GM21367 (cell line): Measurements from ENCODE around the gene GRID1.

Experiments used
- ATAC-seq: cut with Tn5 transposase; IDR thresholded peaks from one replicate; pipeline ENCODE4 v1.9.1; 2021; ENCODE audit not compliant: unreplicated experiment

The GRID1 gene

DNA sequence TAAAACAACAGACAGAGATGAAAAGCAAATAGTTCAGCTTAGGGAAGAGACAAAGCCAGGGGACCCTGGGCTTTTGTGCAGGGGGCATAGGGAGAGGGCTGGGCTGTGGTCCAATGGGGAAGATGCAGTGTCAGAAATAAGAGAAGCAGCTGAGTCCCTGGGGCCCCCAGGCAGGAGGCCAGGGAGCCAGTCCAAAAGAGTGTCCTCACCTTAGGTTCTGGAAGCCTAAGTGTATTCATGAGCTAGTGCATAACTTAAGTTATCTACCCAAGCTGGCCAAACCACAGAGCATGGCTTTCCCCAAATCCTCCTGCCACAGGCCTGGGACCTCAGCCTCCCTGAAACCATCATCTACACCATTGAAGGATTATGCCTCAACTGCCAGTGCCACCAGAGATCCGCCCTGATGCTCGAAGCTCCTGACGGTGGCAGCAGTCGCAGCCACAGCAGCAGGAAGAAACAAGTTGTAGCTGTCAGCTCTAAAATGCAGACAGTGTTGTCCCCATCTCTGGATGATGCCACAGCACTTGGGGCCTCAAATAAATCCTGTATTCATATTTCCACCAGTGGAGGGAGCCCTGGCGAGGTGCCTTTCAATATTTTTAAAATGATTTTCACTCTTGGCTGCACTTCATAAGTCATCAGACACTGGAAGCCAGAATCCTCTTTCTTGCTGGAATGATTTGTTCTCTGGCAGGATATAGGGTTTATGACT lies 574.6 kb downstream of the GRID1 start:
- ATAC-seq: no peak

DNA sequence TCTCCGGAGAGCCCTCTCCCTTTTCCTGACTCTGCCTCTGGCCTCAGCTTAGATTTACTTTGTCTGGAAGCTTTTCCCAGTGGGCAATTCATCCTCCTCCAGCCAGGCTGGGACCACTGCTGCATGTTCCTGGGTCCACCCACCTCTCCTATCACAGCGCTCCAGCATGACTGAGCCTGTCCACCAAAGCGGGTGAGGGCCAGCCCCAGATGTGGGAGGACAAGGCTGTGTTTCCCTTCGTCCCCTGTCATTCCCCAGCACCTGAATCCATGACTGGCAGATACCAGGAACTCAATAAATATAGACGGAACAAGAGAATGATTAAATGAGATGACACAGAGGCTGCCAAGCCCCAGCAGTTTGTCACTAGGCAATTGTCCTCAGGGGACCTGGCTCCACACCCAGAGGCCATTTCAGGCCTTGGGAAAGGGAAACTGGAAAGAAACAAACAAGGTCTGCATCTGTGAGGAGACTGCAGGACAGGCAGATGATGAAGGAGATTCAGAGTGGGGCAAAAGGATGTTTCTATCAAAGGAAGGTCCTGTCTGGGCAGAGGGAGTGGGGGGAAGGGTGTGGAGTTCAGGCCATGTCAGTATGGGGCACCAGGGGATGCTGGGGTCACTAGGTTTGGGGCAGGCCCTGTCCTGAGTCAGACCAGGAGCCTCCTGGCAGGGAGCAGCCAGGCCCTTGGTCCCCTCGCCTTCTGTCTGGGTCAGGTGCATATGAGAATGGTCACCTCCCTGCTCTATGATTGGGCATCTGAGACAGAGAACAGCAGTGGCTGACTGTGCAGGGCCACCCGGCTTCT lies 576.4 kb downstream of the GRID1 start:
- ATAC-seq: no peak

GRCh38 chr10:85789125-85789524 lies 577.5 kb downstream of the GRID1 start:
- ATAC-seq: no peak

- no peak for ATAC-seq
Measured at GRCh38 chr10:85788570-85788969, 578.0 kb downstream of the GRID1 start.

DNA sequence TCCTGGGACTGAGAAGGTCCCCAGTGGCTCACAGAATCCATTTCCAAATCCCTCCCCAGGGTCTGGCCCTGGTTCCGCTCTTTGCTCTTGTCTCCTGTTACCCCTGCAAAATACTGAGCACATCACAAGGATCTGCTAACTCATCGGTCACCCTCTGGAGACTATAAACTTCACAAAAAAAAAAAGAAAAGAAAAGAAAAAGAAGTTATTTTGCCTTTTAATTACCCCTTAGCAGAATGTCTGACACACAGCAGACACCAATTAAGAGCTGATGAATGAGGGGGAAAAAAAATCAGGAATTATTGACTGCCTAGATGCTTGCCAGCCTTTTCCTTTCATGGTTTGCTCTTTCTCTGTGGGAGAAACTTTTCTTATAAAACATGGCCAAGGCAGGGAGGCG lies 578.7 kb downstream of the GRID1 start:
- no peak for ATAC-seq

GRCh38 chr10:85787393-85787792 lies 579.2 kb downstream of the GRID1 start:
- ATAC-seq: no peak

DNA sequence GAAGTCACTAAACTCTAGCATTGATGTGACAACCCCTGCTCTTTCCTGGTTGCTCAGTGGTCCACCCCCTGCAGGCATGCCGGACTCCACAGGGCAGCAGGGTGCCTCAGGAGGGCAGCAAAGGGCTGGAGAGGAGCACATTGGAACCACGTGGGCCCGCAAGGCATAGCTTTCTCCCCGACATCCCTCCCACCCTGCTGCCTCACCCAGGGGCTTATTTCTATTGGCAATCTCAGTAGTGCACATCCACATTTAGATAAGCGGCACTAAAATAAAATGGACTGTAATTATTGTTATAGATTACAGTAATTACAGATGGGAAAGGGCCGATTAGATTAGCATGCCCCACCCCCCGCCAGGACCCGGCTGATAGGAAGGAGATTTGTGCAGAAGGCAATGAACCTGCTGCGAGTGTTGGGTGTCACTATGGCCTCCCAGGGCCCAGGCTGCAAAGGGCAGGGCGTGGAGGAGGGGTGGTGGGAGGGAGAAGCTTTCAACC lies 580.1 kb downstream of the GRID1 start:
- no peak for ATAC-seq

DNA sequence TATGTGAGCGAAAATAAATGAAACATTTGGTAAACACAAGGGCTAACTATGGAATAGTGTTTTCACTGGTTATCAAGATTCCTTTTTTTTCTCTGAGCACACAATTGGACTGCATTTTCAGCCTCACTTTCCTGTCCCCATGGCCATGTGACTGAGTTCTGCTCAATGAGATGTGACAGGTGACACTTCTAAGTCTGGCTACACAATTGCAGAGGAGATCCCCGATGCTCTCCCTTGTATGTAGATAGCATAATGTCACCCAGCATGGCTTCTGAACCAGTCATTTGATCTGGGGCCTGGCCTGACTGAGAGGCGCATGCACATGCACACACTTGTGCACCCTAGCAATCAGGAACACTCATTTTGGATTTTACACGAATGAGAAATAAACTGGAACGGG lies 581.8 kb downstream of the GRID1 start:
- no peak for ATAC-seq

- ATAC-seq: no peak
Measured at GRCh38 chr10:85781404-85781803, 585.2 kb downstream of the GRID1 start.

- ATAC-seq: no peak
Measured at GRCh38 chr10:85778074-85778473, 588.5 kb downstream of the GRID1 start.

- ATAC-seq: no peak
Measured at GRCh38 chr10:85767891-85768290, 598.7 kb downstream of the GRID1 start.

GRCh38 chr10:85764108-85764507 lies 602.5 kb downstream of the GRID1 start:
- ATAC-seq: no peak

- ATAC-seq: no peak
Measured at GRCh38 chr10:85761906-85762445, 604.6 kb downstream of the GRID1 start.

GRCh38 chr10:85741626-85742300 lies 624.8 kb downstream of the GRID1 start:
- ATAC-seq: peak; percentile 91

- no peak for ATAC-seq
Measured at GRCh38 chr10:85735997-85736396, 630.6 kb downstream of the GRID1 start.

DNA sequence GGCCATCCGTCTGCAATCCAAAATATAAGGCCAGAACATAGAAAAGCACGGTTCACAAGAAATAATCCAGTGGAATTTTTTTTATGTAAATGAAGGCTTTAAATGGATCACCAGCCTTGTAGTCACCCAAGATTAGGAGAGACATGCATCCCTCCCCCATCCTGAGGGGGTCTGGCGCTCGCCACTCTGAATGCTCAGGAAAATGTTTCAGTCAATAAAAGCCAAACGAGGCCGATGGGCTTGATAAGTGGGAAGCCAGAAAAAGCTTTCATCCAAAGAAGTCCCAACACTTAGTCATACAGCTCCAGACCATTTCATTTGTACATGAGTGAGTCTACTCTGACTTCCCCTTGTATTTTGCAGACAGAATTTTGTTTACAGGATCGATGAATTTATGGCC lies 631.8 kb downstream of the GRID1 start:
- ATAC-seq: no peak

DNA sequence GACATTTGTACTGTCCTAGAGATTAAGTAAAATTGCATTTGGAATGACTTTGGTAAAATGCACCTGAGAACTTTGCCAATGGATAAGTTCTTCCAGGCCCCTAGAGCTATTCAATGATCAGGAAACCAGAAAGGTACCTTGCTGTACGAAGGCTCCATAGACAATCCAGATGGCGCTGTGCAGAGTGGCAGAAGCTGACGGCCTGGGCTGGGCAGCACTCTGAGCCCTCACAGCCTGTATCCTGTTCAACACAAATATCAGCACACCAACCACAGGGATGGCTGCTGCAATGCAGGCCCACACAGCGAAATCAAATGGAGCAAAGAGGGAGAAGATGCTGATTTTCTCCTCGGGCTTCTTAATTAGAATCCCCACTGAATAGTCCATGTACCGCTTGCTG lies 642.4 kb downstream of the GRID1 start:
- ATAC-seq: no peak

GRCh38 chr10:85720931-85721590 lies 645.5 kb downstream of the GRID1 start:
- no peak for ATAC-seq

DNA sequence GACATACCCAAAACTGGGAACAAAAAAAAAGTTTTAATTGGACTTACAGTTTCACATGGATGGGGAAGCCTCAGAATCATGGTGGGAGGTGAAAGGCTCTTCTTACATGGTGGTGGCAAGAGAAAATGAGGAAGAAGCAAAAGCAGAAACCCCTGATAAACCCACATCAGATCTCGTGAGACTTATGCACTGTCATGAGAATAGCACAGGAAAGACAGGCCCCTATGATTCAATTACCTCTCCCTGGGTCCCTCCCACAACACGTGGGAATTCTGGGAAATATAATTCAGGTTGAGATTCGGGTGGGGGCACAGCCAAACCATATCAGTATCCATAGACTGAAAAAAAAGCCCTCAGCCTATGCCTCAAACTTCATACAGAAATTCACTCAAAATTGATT lies 647.2 kb downstream of the GRID1 start:
- no peak for ATAC-seq

DNA sequence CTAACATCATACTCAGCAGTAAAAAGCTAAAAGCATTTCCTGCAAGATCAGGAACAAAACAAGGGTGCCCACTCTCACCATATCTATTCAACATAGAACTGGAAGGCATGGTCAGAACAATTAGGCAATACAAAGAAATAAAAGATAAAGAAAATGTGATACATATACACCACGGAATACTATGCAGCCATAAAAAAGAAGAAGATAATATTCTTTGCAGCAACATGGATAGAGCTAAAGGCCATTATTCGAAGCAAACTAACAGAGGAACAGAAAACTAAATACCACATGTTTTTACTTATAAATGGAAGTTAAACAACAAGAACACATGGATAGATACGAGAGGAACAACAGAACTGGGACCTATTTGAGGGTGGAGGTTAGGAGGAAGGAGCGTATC lies 652.7 kb downstream of the GRID1 start:
- ATAC-seq: no peak

GRCh38 chr10:85702768-85703167 lies 663.8 kb downstream of the GRID1 start:
- ATAC-seq: no peak
